Skeletal muscle satellite cell (primary cell): ENCODE results near the gene CXCL17.
"Not testable (repeated sequence)": the region's sequence is repeated elsewhere in the genome, so short reads cannot be mapped to it uniquely, and the experiment has no call there.

Experiments used
- H3K27me3 ChIP-seq: 2 replicates; pipeline ENCODE4 v1.7.0; 2013; ENCODE audit warnings: low read length; ENCODE audit not compliant: control insufficient read depth, insufficient read depth
- H3K36me3 ChIP-seq: 2 replicates; pipeline ENCODE4 v1.7.0; 2013; ENCODE audit warnings: mild to moderate bottlenecking, control low read depth, low read length; ENCODE audit not compliant: insufficient read depth
- H3K4me1 ChIP-seq: 2 replicates; pipeline ENCODE4 v1.7.0; 2013; ENCODE audit warnings: low read length; ENCODE audit not compliant: control insufficient read depth, insufficient read depth
- H3K4me2 ChIP-seq: 2 replicates; pipeline ENCODE4 v1.7.0; 2013; ENCODE audit warnings: mild to moderate bottlenecking, low read length
- H3K4me3 ChIP-seq: 2 replicates; pipeline ENCODE4 v1.7.0; 2013; ENCODE audit warnings: low read length
- H3K9ac ChIP-seq: 2 replicates; pipeline ENCODE4 v1.7.0; 2013; ENCODE audit warnings: mild to moderate bottlenecking, low read depth, low read length, moderate library complexity
- H3K9me3 ChIP-seq: replicated peaks from 2 replicates; pipeline ENCODE4 v1.7.0; 2013; ENCODE audit warnings: mild to moderate bottlenecking, control low read depth, low read length

CXCL17 gene

DNA sequence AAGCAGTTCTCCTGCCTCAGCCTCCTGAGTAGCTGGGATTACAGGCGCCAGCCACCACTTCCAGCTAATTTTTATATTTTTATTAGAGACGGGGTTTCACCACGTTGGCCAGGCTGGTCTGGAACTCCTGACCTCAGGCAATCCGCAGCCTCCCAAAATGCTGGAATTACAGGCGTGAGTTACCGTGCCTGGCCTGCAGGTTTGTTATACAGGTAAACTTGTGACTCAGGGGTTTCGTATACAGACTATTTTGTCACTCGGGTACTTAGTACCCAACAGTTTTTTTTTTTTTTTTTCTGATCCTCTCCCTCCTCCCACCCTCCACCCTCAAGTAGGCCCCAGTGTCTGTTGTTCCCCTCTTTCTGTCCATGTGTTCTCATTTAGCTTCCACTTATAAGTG is 18.5 kb upstream of the CXCL17 start:
- not testable (repeated sequence) for H3K27me3 ChIP-seq, H3K4me1 ChIP-seq, H3K9ac ChIP-seq, H3K4me2 ChIP-seq, H3K4me3 ChIP-seq, H3K36me3 ChIP-seq, H3K9me3 ChIP-seq

GRCh38 chr19:42459926-42460325 is 17.2 kb upstream of the CXCL17 start:
- Histone ChIP-seq H3K4me2 (no peak overlapping the region), H3K4me1 (peaks cover 4% of the 10 kb centered on the region), H3K9me3 (no peaks in the 10 kb centered on the region), H3K36me3 (no peaks in the 10 kb centered on the region), H3K27me3 (peaks cover 8% of the 10 kb centered on the region), H3K9ac (no peak overlapping the region), H3K4me3 (no peak overlapping the region)

- no peak overlapping the region for H3K4me2 ChIP-seq
- H3K4me1 ChIP-seq, result peaks cover 4% of the 10 kb centered on the region
- H3K36me3 ChIP-seq, result no peaks in the 10 kb centered on the region
- no peak overlapping the region for H3K9ac ChIP-seq
- no peaks in the 10 kb centered on the region for H3K9me3 ChIP-seq
- no peak overlapping the region for H3K4me3 ChIP-seq
- peaks cover 41% of the 10 kb centered on the region for H3K27me3 ChIP-seq
These were observed 12.9 kb upstream of the CXCL17 start for GRCh38 chr19:42455621-42456081.

DNA sequence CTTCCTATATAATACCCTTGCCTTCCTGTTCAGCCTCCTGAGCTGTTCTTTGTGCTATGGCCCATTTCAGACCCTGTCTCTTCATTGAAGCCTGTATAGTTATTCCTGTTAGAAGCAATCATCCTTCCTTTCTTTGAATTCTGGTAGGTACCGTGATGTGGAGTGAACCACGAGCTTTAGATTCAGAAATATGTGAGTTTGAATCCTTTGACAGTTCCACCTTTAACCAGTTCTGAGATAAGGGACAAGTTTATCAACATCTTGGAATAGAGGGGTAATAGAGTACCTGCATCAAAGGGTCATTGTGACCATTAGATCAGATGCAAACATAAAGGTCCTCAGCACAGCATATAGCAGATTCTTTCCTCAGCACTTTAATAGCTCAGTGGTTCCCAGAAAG is 12.3 kb upstream of the CXCL17 start:
- H3K27me3 ChIP-seq, result peaks cover 37% of the 10 kb centered on the region
- H3K4me3 ChIP-seq, result no peak overlapping the region
- no peaks in the 10 kb centered on the region for H3K36me3 ChIP-seq
- H3K4me2 ChIP-seq, result no peak overlapping the region
- no peak overlapping the region for H3K9ac ChIP-seq
- no peaks in the 10 kb centered on the region for H3K9me3 ChIP-seq
- peaks cover 8% of the 10 kb centered on the region for H3K4me1 ChIP-seq

DNA sequence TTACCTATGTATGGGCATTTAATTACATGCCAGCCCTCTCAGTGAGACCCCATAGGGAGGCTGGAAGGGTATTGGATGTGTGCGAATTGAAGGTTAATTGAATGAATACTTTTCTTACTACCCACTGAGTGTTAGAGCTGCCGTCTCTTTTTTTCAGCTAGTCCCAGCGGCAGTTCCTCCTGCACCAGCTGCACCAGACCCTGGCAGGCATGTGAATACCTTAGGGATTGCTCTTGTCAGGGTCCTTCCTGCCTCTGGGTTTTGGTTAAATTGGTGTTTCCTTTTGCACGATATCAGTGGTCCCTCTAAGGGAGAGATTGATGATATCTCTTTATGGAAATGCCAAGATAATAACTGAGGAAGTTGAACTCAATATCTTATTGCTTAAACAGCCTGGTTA is 9.8 kb upstream of the CXCL17 start:
- no peaks in the 10 kb centered on the region for H3K36me3 ChIP-seq
- H3K27me3 ChIP-seq, result peaks cover 56% of the 10 kb centered on the region
- no peak overlapping the region for H3K9ac ChIP-seq
- H3K4me3 ChIP-seq, result no peak overlapping the region
- peaks cover 8% of the 10 kb centered on the region for H3K4me1 ChIP-seq
- H3K9me3 ChIP-seq, result no peaks in the 10 kb centered on the region
- no peak overlapping the region for H3K4me2 ChIP-seq

DNA sequence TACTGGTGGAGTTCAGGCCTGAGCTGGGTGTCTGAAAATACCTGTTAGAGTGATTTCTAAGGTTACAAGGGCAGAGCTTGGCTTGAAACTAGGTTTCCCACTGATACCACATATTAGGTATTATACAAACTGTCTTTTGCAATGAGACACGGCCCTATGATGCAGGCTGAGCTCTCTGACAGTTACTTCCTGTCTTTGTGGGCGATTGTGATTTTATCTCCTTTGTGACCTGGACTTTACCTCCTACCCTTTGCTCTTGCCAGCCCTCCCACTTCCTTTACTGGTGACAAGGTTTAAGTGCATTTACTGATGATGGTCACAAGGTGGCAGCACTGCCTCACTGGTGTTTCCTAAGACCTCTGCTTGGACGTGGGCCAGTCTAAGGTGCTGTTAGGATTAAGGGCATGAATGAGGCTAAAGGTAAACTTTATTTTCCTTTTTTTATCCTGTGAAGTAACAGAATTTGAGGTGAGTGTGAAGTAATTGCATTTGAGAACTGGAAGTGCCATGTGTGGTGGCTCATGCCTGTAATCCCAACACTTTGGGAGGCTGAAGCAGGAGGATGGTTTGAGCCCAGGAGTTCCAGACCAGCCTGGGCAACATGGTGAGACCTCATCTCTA is 7.7 kb upstream of the CXCL17 start:
- H3K27me3 ChIP-seq, result peaks cover 56% of the 10 kb centered on the region
- H3K36me3 ChIP-seq, result no peaks in the 10 kb centered on the region
- H3K4me1 ChIP-seq, result peaks cover 4% of the 10 kb centered on the region
- H3K9me3 ChIP-seq, result no peaks in the 10 kb centered on the region
- H3K4me2 ChIP-seq, result peak overlapping the region; percentile 26
- H3K4me3 ChIP-seq, result no peak overlapping the region
- no peak overlapping the region for H3K9ac ChIP-seq

DNA sequence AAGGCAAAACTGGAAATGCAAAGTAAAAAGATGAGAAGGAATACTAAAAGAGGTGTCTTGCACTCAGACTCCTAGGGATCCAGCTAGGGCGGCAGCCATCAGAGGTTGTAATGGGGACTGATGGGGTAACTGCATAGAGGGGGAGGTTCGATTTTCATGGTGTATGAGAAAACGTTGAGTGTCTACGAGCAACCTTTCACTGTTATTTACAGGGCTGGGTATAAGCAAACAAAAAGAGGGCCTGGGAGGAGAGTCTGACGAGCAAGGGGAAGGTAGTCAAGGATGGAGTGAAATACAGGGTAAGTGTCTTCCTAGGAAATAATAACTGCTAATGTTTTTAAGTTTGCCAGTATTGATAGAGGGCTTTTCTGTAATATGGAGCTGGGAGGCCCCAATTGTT is 5.6 kb upstream of the CXCL17 start:
- not testable (repeated sequence) for H3K9me3 ChIP-seq, H3K4me2 ChIP-seq, H3K4me3 ChIP-seq, H3K9ac ChIP-seq, H3K4me1 ChIP-seq, H3K36me3 ChIP-seq
- H3K27me3 ChIP-seq, result peaks cover 63% of the 10 kb centered on the region

GRCh38 chr19:42445948-42446347 is 3.2 kb upstream of the CXCL17 start:
- peaks cover 55% of the 10 kb centered on the region for H3K27me3 ChIP-seq
- no peak overlapping the region for H3K4me3 ChIP-seq
- no peak overlapping the region for H3K4me2 ChIP-seq
- H3K36me3 ChIP-seq, result no peaks in the 10 kb centered on the region
- peaks cover 4% of the 10 kb centered on the region for H3K4me1 ChIP-seq
- H3K9ac ChIP-seq, result no peak overlapping the region
- H3K9me3 ChIP-seq, result no peaks in the 10 kb centered on the region

- no peaks in the 10 kb centered on the region for H3K4me1 ChIP-seq
These were observed 1.2 kb upstream of the CXCL17 start for GRCh38 chr19:42443944-42444398.

GRCh38 chr19:42441049-42441445 is 1.7 kb downstream of the CXCL17 start:
- Histone ChIP-seq H3K36me3 (no peaks in the 10 kb centered on the region), H3K9me3 (no peaks in the 10 kb centered on the region), H3K4me2 (no peak overlapping the region), H3K4me1 (no peaks in the 10 kb centered on the region), H3K27me3 (peaks cover 39% of the 10 kb centered on the region), H3K4me3 (no peak overlapping the region), H3K9ac (no peak overlapping the region)

More at GRCh38 chr19:42443944-42444398, 1.2 kb upstream of the CXCL17 start:
- Histone ChIP-seq H3K4me2 (no peak overlapping the region), H3K9ac (no peak overlapping the region), H3K27me3 (peaks cover 52% of the 10 kb centered on the region), H3K36me3 (no peaks in the 10 kb centered on the region), H3K4me3 (no peak overlapping the region), H3K9me3 (no peaks in the 10 kb centered on the region)

- H3K27me3 ChIP-seq, result peaks cover 36% of the 10 kb centered on the region
- H3K9me3 ChIP-seq, result no peaks in the 10 kb centered on the region
- H3K9ac ChIP-seq, result no peak overlapping the region
- no peaks in the 10 kb centered on the region for H3K4me1 ChIP-seq
- no peak overlapping the region for H3K4me3 ChIP-seq
- H3K36me3 ChIP-seq, result no peaks in the 10 kb centered on the region
- H3K4me2 ChIP-seq, result no peak overlapping the region
These were observed 2.2 kb downstream of the CXCL17 start for GRCh38 chr19:42440357-42441048.

- Histone ChIP-seq H3K27me3 (peaks cover 6% of the 10 kb centered on the region), H3K9me3 (no peaks in the 10 kb centered on the region), H3K4me2 (no peak overlapping the region), H3K4me3 (no peak overlapping the region), H3K4me1 (peaks cover 4% of the 10 kb centered on the region), H3K9ac (no peak overlapping the region), H3K36me3 (no peaks in the 10 kb centered on the region)
These were observed 6.7 kb downstream of the CXCL17 start for GRCh38 chr19:42436006-42436405.
